ENCODE measurements around the gene ASIC2.

DNA sequence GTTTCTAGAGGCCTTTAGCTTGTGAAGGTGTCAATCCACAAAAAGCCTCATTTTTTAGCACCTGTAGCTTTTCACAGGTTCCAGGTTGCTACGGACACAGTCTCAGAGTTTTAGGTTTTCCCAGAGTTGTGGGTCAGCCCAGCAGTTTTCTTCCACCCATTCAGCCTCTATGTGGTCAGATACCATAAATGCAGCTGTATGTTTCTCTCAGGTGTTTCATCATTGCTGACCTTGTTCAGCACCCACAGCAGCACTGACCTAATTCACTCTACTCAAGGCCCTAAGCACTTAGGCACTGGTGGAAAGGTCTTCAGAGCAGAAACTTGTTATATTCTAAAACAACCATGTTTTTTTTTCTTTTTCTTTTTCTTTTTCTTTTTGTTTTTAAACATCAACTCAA is 316.5 kb downstream of the ASIC2 start:
- TF ChIP-seq, protein P1, sequence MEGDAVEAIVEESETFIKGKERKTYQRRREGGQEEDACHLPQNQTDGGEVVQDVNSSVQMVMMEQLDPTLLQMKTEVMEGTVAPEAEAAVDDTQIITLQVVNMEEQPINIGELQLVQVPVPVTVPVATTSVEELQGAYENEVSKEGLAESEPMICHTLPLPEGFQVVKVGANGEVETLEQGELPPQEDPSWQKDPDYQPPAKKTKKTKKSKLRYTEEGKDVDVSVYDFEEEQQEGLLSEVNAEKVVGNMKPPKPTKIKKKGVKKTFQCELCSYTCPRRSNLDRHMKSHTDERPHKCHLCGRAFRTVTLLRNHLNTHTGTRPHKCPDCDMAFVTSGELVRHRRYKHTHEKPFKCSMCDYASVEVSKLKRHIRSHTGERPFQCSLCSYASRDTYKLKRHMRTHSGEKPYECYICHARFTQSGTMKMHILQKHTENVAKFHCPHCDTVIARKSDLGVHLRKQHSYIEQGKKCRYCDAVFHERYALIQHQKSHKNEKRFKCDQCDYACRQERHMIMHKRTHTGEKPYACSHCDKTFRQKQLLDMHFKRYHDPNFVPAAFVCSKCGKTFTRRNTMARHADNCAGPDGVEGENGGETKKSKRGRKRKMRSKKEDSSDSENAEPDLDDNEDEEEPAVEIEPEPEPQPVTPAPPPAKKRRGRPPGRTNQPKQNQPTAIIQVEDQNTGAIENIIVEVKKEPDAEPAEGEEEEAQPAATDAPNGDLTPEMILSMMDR (IDR thresholded peaks at IDR 0.05): no peak
- TF ChIP-seq POLR2A (IDR thresholded peaks at IDR 0.05): no peak
